GM13976 (cell line): ENCODE results near the gene IL1RL2.

Experiments
- DNase-seq: peaks from one replicate; pipeline ENCODE4 v3.0.0; 2012; ENCODE audit warnings: low spot score
- CTCF ChIP-seq: IDR thresholded peaks from 2 replicates; pipeline ENCODE4 v1.5.1; 2012; ENCODE audit warnings: borderline replicate concordance, mild to moderate bottlenecking; ENCODE audit not compliant: insufficient read depth; ENCODE audit errors: extremely low read depth, missing control alignments, control extremely low read depth
- in situ Hi-C: fragments of 300-500 bp; cut with MboI; formaldehyde crosslinking; loops from one replicate; pipeline ENCODE4 v1.12.0; 2022; ENCODE audit warnings: low sequenced_read_pairs, mixed read lengths, inconsistent platforms; ENCODE audit not compliant: unreplicated experiment

Gene IL1RL2

GRCh38 chr2:102279391-102279735, 92.5 kb downstream of the IL1RL2 start:
- no peak for DNase-seq
- in situ Hi-C loops: no loop called here
- TF ChIP-seq CTCF: no peak

- no peak for TF ChIP-seq CTCF
- DNase-seq: no peak
- in situ Hi-C loops: no loop called here
These were observed 95.9 kb downstream of the IL1RL2 start for GRCh38 chr2:102282678-102283091.

- DNase-seq: no peak
- no peak for TF ChIP-seq CTCF
- in situ Hi-C loops: no loop called here
These were observed 97.2 kb downstream of the IL1RL2 start for GRCh38 chr2:102283996-102284395.

GRCh38 chr2:102284611-102285010, 97.8 kb downstream of the IL1RL2 start:
- no peak for TF ChIP-seq CTCF
- no peak for DNase-seq
- in situ Hi-C loops: no loop called here

GRCh38 chr2:102285368-102285767, 98.5 kb downstream of the IL1RL2 start:
- no peak for TF ChIP-seq CTCF
- in situ Hi-C loops: no loop called here
- no peak for DNase-seq

GRCh38 chr2:102286041-102286440, 99.2 kb downstream of the IL1RL2 start:
- DNase-seq: no peak
- no peak for TF ChIP-seq CTCF
- in situ Hi-C loops: no loop called here

- TF ChIP-seq CTCF: no peak
- DNase-seq: no peak
- in situ Hi-C loops: no loop called here
These were observed 102.3 kb downstream of the IL1RL2 start for GRCh38 chr2:102289129-102289528.
